Liver (tissue), 9 donors: ENCODE data around the gene EEFSEC. TPM values are rescaled to one million over a fixed set of nuclear protein-coding genes. Genes with fewer than 3 reads are reported as not detected.

ENCODE experiments used
- DNase-seq: peaks from one replicate; pipeline ENCODE4 v3.0.0-alpha.2; 2017; ENCODE audit warnings: low spot score
- H3K27ac ChIP-seq, 2 donors: one replicate each; pipeline ENCODE4 v1.7.0; 2013; ENCODE audit warnings: inconsistent platforms in 2 of 2, low read length in 2 of 2, control low read depth in 1 of 2, low read depth in 1 of 2, mild to moderate bottlenecking in 1 of 2
- H3K27me3 ChIP-seq, 4 donors: one replicate each; pipeline versions ENCODE4 v1.6.1 to v1.7.0; 2013; ENCODE audit warnings: low read length in 3 of 4, inconsistent platforms in 1 of 4, mild to moderate bottlenecking in 1 of 4, moderate library complexity in 1 of 4; ENCODE audit not compliant: control insufficient read depth in 4 of 4, insufficient read depth in 4 of 4
- H3K36me3 ChIP-seq, 4 donors: one replicate each; pipeline versions ENCODE4 v1.6.1 to v1.7.0; 2013; ENCODE audit warnings: low read length in 3 of 4, mild to moderate bottlenecking in 3 of 4, low read depth in 1 of 4, moderate library complexity in 1 of 4; ENCODE audit not compliant: control insufficient read depth in 4 of 4, insufficient read depth in 3 of 4
- H3K4me1 ChIP-seq, 4 donors: one replicate each; pipeline versions ENCODE4 v1.6.1 to v1.7.0; 2013; ENCODE audit warnings: low read length in 3 of 4, mild to moderate bottlenecking in 3 of 4, moderate library complexity in 1 of 4; ENCODE audit not compliant: control insufficient read depth in 4 of 4, insufficient read depth in 4 of 4
- H3K4me3 ChIP-seq, 3 donors: one replicate each; pipeline versions ENCODE4 v1.6.1 to v1.7.0; 2013; ENCODE audit warnings: low read length in 3 of 3, control low read depth in 1 of 3, low read depth in 1 of 3, mild to moderate bottlenecking in 1 of 3
- H3K9ac ChIP-seq, 2 donors: one replicate each; pipeline ENCODE4 v1.7.0; 2013; ENCODE audit warnings: low read length in 2 of 2, mild to moderate bottlenecking in 2 of 2, moderate library complexity in 2 of 2, control low read depth in 1 of 2, low read depth in 1 of 2
- H3K9me3 ChIP-seq, 4 donors: one replicate each; pipeline versions ENCODE4 v1.6.1 to v1.7.0; 2013; ENCODE audit warnings: low read length in 3 of 4; ENCODE audit not compliant: control insufficient read depth in 4 of 4
- EGR1 ChIP-seq, 2 donors: IDR thresholded peaks; 2 replicates each; pipeline ENCODE4 v1.6.1; 2016 to 2018; ENCODE audit warnings: antibody characterized with exemption in 2 of 2, low read depth in 2 of 2
- FOXA1 ChIP-seq: IDR thresholded peaks from 2 replicates; pipeline ENCODE4 v1.6.1; 2016; ENCODE audit warnings: antibody characterized with exemption
- FOXA2 ChIP-seq: IDR thresholded peaks from 2 replicates; pipeline ENCODE4 v1.6.1; 2016; ENCODE audit warnings: antibody characterized with exemption
- GABPA ChIP-seq, 2 donors: IDR thresholded peaks in 1 of 2; conservative IDR thresholded peaks in 1 of 2; 2 replicates each; pipeline ENCODE4 v1.6.1; 2016; ENCODE audit warnings: antibody characterized with exemption in 2 of 2, mild to moderate bottlenecking in 1 of 2, moderate library complexity in 1 of 2
- HNF4A ChIP-seq, 2 donors: conservative IDR thresholded peaks; 2 replicates each; pipeline ENCODE4 v1.6.1; 2016; ENCODE audit warnings: antibody characterized with exemption in 2 of 2, mild to moderate bottlenecking in 2 of 2
- HNF4G ChIP-seq: IDR thresholded peaks from 2 replicates; pipeline ENCODE4 v1.6.1; 2016; ENCODE audit warnings: antibody characterized with exemption
- JUND ChIP-seq, 2 donors: IDR thresholded peaks; 2 replicates each; pipeline ENCODE4 v1.6.1; 2016; ENCODE audit warnings: antibody characterized with exemption in 2 of 2
- NR2F2 ChIP-seq: IDR thresholded peaks from 2 replicates; pipeline ENCODE4 v1.6.1; 2016; ENCODE audit warnings: antibody characterized with exemption
- RAD21 ChIP-seq, 2 donors: IDR thresholded peaks; 2 replicates each; pipeline ENCODE4 v1.6.1; 2016; ENCODE audit warnings: antibody characterized with exemption in 2 of 2, mild to moderate bottlenecking in 2 of 2
- RXRA ChIP-seq, 2 donors: IDR thresholded peaks; 2 replicates each; pipeline ENCODE4 v1.6.1; 2017 to 2018; ENCODE audit warnings: antibody characterized with exemption in 2 of 2, mild to moderate bottlenecking in 1 of 2
- SP1 ChIP-seq: IDR thresholded peaks from 2 replicates; pipeline ENCODE4 v1.6.1; 2018; ENCODE audit warnings: antibody characterized with exemption, mild to moderate bottlenecking
- TAF1 ChIP-seq: conservative IDR thresholded peaks from 2 replicates; pipeline ENCODE4 v1.6.1; 2016; ENCODE audit warnings: antibody characterized with exemption, mild to moderate bottlenecking
- YY1 ChIP-seq: IDR thresholded peaks from 2 replicates; pipeline ENCODE4 v1.6.1; 2016; ENCODE audit warnings: antibody characterized with exemption, mild to moderate bottlenecking
- WGBS: extraction: QIAGEN DNeasy Blood & Tissue Kit; methylation state at CpG from one replicate; pipeline ENCODE4 v1.1.7; 2013; 5-methylcytosine and 5-hydroxymethylcytosine counted together
- polyA plus RNA-seq, 2 donors: library from polyadenylated mRNA; stranded (reverse) in 1 of 2; unstranded in 1 of 2; fragments of 200-250 nt in 1 of 2; fragments of >200 nt in 1 of 2; fragmentation: Nextera tagmentation in 1 of 2; extraction: Ambion mirVana in 1 of 2; gene quantifications; one replicate each; pipeline versions ENCODE4 v1.2.1 to v1.2.3, GENCODE V29; 2013 to 2015
- total RNA-seq, 2 donors: library from RNA; depleted of rRNA; stranded (reverse); fragments of >200 nt; gene quantifications; one replicate each; pipeline ENCODE4 v1.2.3, GENCODE V29; 2014
- TF ChIP-seq, protein P1 (sequence below): fragments of 150-350 bp; IDR thresholded peaks from 2 replicates; pipeline ENCODE4 v1.5.1; 2017; ENCODE audit warnings: improper control_type of control experiment, low read depth, low read length; ENCODE audit not compliant: missing input control
- TF ChIP-seq, protein P2 (sequence below): IDR thresholded peaks from 2 replicates; pipeline ENCODE4 v1.6.1; 2016; ENCODE audit warnings: antibody characterized with exemption
- TF ChIP-seq, protein P3 (sequence below): IDR thresholded peaks from 2 replicates; pipeline ENCODE4 v1.6.1; 2016; ENCODE audit warnings: antibody characterized with exemption, mild to moderate bottlenecking
- TF ChIP-seq, protein P4 (sequence below): IDR thresholded peaks from 2 replicates; pipeline ENCODE4 v1.6.1; 2016; ENCODE audit warnings: antibody characterized with exemption
- TF ChIP-seq, protein P5 (sequence below): IDR thresholded peaks from 2 replicates; pipeline ENCODE4 v1.6.1; 2016; ENCODE audit warnings: antibody characterized with exemption
- donor health status: healthy.
- donor health status: healthy.
- donor health status: healthy.
- donor health status: healthy.
- donor health status: healthy.

Gene EEFSEC
- total and polyA plus RNA-seq, 4 donors, result 8.4 to 13.1 (median 10.7) TPM

DNA sequence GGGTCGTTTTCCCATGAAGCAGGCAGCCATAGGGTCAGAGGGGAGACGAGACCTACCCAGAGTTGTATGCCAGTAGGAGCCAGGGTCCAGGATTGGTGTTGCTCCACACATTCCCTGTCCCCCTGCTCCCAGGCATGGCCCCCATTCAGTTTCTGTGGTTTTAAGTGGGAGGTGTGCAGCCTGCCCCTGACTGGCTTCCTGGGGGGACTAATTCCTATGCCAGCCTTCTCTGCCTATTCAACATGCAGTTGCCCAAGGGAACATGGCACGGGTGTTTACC, 126.3 kb downstream of the EEFSEC start (continued):
- TF ChIP-seq, protein P1, sequence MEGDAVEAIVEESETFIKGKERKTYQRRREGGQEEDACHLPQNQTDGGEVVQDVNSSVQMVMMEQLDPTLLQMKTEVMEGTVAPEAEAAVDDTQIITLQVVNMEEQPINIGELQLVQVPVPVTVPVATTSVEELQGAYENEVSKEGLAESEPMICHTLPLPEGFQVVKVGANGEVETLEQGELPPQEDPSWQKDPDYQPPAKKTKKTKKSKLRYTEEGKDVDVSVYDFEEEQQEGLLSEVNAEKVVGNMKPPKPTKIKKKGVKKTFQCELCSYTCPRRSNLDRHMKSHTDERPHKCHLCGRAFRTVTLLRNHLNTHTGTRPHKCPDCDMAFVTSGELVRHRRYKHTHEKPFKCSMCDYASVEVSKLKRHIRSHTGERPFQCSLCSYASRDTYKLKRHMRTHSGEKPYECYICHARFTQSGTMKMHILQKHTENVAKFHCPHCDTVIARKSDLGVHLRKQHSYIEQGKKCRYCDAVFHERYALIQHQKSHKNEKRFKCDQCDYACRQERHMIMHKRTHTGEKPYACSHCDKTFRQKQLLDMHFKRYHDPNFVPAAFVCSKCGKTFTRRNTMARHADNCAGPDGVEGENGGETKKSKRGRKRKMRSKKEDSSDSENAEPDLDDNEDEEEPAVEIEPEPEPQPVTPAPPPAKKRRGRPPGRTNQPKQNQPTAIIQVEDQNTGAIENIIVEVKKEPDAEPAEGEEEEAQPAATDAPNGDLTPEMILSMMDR, result no peak
- no peak for TF ChIP-seq YY1

DNA sequence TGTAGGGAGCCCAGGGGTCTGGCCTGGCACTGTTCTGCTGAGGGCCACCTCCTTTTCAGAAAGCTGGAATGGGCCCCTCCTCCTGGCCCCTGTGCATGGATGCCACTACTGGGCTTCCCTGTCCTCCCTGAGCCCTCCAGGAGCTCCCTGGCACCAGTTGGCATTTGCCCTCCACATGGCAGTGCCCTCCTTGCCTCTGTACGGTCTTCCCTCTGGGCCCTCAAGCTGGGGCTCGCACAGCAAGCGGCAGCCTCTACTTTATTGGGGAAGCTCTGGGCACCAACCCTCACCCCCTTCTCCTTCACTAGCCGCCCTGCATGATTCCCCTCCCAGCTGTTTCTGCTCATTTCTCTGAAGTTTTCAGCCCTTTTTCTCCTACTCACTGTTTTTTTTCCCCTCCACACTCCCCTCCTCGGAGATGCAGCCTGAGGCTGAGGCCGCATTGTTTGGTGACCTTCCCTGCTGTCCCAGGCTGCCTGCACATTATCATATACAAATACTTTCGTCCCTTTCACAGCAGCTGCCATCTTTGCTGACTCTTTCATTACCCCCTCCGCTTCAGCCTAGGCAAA, 127.3 kb downstream of the EEFSEC start:
- Histone ChIP-seq H3K27ac (no peak overlapping the region), H3K4me3 (no peak overlapping the region), H3K36me3 (peaks cover 0 to 3% (median under 1%) of the 10 kb centered on the region in 4 donors), H3K9me3 (no peaks in the 10 kb centered on the region), H3K4me1 (peaks cover 3 to 14% (median 10%) of the 10 kb centered on the region in 4 donors), H3K27me3 (no peaks in the 10 kb centered on the region), H3K9ac (no peak overlapping the region)
- TF ChIP-seq, protein P2, sequence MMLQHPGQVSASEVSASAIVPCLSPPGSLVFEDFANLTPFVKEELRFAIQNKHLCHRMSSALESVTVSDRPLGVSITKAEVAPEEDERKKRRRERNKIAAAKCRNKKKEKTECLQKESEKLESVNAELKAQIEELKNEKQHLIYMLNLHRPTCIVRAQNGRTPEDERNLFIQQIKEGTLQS, result no peak
- TF ChIP-seq TAF1 (no peak), JUND (IDR thresholded peaks at IDR 0.05) (no peak), FOXA1 (no peak), RAD21 (IDR thresholded peaks at IDR 0.05) (no peak), FOXA2 (no peak), YY1 (no peak), HNF4A (conservative IDR thresholded peaks at IDR 0.05) (no peak), SP1 (no peak), GABPA (IDR thresholded peaks at IDR 0.05 in 1 of 2, conservative IDR thresholded peaks at IDR 0.05 in 1 of 2) (no peak), EGR1 (IDR thresholded peaks at IDR 0.05; ENCODE audit: low read depth in 2 of 2) (no peak), RXRA (IDR thresholded peaks at IDR 0.05) (no peak), NR2F2 (no peak), HNF4G (no peak)
- TF ChIP-seq, protein P3, sequence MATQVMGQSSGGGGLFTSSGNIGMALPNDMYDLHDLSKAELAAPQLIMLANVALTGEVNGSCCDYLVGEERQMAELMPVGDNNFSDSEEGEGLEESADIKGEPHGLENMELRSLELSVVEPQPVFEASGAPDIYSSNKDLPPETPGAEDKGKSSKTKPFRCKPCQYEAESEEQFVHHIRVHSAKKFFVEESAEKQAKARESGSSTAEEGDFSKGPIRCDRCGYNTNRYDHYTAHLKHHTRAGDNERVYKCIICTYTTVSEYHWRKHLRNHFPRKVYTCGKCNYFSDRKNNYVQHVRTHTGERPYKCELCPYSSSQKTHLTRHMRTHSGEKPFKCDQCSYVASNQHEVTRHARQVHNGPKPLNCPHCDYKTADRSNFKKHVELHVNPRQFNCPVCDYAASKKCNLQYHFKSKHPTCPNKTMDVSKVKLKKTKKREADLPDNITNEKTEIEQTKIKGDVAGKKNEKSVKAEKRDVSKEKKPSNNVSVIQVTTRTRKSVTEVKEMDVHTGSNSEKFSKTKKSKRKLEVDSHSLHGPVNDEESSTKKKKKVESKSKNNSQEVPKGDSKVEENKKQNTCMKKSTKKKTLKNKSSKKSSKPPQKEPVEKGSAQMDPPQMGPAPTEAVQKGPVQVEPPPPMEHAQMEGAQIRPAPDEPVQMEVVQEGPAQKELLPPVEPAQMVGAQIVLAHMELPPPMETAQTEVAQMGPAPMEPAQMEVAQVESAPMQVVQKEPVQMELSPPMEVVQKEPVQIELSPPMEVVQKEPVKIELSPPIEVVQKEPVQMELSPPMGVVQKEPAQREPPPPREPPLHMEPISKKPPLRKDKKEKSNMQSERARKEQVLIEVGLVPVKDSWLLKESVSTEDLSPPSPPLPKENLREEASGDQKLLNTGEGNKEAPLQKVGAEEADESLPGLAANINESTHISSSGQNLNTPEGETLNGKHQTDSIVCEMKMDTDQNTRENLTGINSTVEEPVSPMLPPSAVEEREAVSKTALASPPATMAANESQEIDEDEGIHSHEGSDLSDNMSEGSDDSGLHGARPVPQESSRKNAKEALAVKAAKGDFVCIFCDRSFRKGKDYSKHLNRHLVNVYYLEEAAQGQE, result no peak
- TF ChIP-seq, protein P4, sequence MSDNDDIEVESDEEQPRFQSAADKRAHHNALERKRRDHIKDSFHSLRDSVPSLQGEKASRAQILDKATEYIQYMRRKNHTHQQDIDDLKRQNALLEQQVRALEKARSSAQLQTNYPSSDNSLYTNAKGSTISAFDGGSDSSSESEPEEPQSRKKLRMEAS, result no peak
- TF ChIP-seq, protein P1, result no peak
- TF ChIP-seq, protein P5, sequence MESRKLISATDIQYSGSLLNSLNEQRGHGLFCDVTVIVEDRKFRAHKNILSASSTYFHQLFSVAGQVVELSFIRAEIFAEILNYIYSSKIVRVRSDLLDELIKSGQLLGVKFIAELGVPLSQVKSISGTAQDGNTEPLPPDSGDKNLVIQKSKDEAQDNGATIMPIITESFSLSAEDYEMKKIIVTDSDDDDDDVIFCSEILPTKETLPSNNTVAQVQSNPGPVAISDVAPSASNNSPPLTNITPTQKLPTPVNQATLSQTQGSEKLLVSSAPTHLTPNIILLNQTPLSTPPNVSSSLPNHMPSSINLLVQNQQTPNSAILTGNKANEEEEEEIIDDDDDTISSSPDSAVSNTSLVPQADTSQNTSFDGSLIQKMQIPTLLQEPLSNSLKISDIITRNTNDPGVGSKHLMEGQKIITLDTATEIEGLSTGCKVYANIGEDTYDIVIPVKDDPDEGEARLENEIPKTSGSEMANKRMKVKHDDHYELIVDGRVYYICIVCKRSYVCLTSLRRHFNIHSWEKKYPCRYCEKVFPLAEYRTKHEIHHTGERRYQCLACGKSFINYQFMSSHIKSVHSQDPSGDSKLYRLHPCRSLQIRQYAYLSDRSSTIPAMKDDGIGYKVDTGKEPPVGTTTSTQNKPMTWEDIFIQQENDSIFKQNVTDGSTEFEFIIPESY, result no peak
- no peak for DNase-seq
- 92% methylated on average over 8 of the region's 8 CpGs for WGBS
